ENCODE data around the gene HLCS.

- TF ChIP-seq CTCF (optimal IDR thresholded peaks at IDR 0.05 in 1 of 3, IDR thresholded peaks at IDR 0.05 in 1 of 3, conservative IDR thresholded peaks at IDR 0.05 in 1 of 3; ENCODE audit: extremely low read depth in 1 of 3, insufficient read depth in 2 of 3, low read length in 3 of 3) (no peak), EZH2 (IDR thresholded peaks at IDR 0.05; ENCODE audit: low read length) (no peak)
Measured at GRCh38 chr21:36768496-36768895, 198.0 kb downstream of the HLCS start.
